Activated CD8-positive, alpha-beta memory T cell treated with anti-CD3 and anti-CD28 coated beads for 48 hours (primary cell): Measurements from ENCODE around the gene FSTL4.
"Not testable (repeated sequence)": the region's sequence is repeated elsewhere in the genome, so short reads cannot be mapped to it uniquely, and the experiment has no call there.

ENCODE experiments used
- DNase-seq, 3 experiments: peaks; one replicate each; pipeline ENCODE4 v3.0.0-alpha.2; 2020; ENCODE audit warnings: low read depth in 2 of 3, low spot score in 2 of 3

FSTL4 gene

DNA sequence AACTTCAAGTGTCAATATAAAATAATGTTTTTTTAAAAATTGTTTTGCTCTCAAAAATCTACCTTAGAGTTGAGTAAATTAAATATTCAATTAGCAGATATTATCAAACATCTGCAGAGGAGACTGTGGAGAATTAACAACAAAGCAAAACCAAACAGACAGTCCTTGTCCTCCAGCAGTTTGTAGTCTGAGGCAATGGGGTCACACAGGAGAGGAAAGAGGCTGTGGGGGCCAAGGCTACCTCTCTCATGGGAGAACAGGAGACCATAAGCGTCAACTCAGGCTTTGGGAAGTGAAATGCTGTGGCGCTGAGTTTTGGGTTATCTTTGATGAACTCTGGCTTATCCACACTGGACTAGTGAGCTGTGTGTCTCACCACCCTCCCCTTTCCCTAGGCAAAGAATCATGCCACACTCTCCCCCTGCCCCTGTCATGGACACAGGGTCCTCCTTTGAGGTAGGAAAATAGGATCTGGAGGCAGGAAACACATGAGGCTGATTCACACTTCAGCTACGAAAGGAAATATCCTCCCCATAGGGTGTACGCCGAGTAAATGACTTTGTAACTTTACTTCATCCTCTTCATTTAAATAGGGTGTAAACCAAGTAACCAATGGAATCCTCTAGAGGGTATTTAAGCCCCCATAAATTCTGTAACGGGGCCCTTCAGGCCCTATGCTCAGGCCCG lies 152.7 kb downstream of the FSTL4 start:
- no peak for DNase-seq

DNA sequence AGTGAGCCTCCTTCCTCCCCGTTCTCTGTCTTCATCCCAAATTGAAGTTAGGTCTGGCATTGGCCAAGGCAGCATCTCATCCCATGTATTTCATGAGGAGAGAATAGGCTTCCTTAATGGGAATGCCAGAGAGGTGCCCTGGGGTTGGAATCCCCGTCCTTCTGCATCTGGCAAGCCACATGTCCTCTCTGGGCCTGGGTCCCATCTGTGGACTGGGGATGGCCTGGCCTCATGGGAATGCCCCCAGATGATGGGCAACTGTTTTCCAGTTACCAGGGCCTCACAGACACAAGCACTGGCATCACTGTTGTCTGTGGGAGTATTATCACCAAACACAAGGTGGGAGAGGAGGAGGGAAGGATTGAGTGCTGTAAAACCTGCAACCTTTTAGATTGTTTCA lies 153.9 kb downstream of the FSTL4 start:
- DNase-seq, result no peak

DNA sequence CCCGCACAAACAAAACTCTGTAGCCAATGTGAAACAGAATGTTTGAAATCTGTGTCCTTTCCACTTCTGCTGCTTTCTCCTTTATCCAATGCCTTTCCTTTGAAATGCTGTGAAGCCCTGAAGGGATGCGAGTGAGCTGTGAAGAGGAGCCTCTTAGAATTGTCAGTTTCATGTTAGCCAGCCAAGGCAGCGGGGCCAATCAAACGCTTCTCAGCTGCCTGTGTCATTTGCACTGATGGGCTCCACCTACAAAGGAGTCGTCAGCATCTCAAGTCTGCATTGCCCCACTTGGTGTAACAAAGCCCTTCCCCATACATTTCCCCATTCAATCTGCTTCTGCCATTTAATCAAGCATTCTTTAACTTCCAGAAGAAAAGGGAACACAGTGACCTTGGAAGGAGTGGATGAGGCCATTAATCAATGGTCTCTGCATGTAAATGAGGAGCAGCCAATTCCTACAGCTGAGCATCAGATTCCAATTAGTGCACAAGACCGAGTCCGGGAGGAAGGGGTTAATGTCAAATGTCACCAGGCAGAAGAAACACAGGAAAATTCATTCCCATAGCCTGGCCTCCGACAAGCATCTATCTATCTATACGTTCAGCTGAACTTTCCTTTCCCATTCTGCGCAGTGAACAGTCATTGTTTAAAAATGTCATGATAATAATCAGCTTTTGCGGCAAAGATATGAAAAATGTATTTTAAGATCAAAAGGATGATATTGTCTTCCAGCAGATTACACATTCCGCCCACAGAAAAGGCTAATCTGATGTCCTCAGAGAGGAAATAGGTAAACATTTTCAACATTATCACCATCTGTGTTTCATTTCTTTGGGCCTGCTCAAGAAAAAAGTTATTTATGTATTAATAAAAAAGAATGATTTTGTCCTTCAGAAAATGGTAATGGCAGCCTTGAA lies 154.6 kb downstream of the FSTL4 start:
- no peak for DNase-seq

DNA sequence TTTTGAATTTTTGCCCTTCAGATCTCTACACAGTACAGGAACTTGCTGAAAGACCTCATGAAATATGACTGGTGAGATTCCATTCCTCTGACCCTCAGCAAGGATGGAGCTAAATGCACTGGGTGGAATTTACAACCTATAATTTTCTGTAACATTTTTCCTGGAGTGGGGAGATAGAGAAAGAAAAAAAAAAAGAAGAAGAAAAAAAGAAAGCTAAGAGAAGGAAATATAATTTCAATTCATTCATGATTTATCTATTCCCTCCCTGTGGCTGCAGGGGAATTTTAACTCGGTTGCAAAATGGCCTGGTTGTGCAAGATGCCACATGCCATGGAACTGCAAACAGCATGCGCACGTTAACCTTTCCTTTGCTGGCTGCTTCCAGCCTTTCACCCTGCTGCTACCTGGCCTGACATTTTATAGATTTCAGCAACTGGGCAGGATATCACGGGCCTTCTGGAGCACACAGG lies 155.4 kb downstream of the FSTL4 start:
- DNase-seq, result no peak

DNA sequence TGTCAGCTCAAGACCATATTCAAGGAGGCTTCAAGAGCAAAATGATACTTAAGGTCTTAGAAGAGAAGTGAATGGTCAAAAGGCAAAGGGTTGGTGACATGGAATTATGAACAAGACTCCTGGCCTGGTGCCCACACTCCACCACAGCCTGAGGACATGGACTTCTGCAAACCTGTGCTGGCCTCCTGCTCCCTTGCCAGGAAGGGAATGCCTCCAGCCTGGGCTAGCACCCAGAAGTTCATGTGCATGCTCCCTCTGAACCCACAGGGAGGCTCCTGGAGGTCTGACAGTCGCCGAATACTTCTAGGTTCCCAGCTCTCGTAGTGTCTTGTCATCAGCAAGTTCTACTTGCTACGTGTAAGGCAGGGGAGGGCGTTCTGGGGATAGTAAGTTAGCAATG lies 156.7 kb downstream of the FSTL4 start:
- DNase-seq, result no peak

DNA sequence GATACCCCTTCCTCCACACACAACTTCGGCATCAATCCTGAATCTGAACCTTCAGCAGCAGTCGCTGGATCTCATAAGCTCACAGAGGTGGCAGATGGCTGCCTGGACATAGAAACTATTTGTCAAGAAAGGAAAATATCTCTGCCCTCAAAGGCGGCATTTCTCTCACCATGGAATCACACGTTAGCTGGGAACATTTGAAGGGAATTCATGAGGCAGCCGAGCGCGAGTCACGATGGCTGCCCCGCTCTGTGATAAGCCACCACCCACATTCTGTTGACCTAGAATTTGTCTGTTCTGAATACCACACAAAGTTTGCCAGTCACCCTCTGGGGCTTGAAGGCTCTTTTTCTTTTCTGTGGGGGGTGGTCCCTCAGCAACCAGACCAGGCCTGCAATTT lies 157.9 kb downstream of the FSTL4 start:
- DNase-seq, result no peak

DNA sequence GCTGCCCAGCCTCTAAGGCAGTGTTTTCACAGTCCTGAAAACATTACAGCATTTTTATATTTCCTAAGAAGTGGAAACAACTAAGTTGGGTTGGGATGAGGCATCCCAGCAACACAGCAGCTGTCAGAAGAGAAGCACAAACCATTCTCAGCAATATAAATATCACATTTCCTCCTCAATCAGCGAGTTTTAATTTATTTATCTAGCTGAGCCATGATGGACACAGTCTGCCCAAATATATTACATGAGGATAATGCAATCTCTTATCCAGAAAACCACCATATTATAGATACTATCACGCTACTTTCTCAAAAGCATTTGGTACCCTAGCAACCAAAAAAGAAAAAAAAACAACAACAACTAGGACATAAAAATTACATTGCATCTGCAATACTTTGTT lies 158.5 kb downstream of the FSTL4 start:
- no peak for DNase-seq

DNA sequence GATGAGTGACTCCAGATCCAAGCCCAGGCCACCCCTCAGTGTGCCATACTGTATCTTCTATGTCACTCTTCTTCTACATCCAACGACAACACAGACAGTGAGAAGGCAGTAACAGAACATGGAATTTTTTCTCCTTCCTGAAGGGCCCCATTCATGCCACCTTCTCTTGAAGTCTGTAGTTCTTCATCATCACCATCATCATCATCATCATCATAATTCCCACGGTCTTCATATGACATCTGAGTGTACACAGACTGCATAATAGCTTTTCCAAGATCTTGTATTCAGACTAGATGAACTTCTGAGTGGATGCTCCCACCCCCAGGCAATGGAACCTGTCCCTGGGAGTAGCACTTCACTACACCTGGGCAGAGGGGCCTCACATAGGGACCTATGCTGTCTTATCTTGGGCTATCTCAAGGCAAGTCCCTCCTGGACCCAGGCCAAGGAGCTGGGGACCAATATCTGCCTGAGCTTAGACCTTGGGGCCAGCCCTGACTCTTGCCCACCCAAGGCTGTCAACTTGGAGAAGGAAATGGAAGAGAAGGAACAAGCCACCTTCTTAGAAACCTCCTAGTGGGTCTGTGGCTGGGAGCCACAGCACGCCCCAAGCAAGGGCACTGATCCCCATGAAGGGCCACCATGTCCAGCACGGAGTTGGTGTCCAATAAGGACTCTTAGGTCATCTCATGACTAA lies 159.1 kb downstream of the FSTL4 start:
- no peak for DNase-seq

DNA sequence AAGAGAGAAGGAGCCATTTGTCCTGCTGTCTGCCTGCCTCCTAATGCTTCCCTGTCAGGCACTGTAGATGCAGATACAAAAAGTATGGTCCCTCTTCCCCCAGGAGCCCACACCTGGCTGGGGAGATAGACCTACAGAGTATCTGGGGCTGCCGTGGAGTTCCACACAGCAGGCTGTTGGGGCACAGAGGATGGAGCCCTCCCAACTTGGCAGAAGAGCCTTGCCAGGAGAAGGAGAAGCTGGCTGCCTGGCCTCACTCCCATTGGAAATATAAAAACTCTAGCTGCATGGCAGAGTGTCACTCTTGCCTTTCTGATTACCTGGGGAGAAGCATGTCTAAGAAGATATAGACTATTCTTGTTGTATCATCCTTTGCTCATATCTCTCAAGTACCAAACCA lies 160.4 kb downstream of the FSTL4 start:
- DNase-seq, result no peak

DNA sequence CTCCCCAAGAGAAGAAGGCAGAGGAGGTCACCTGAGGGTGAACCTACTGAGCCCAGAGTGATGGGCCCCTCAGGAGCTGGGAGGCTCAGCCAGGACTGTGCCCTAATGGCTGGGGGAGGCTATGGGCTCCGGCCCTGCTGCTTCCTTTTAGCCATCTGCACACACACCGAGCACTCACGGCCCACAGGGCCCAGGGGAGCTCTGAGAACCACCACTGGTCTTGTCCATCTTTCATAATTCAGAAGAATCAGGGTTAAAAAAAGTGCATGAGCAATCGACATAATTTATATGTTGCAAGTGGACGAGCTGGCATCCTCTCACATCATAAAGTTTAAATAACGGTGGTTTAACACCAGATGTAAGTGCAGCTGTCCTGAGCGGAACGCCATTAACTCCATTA lies 162.1 kb downstream of the FSTL4 start:
- no peak for DNase-seq

DNA sequence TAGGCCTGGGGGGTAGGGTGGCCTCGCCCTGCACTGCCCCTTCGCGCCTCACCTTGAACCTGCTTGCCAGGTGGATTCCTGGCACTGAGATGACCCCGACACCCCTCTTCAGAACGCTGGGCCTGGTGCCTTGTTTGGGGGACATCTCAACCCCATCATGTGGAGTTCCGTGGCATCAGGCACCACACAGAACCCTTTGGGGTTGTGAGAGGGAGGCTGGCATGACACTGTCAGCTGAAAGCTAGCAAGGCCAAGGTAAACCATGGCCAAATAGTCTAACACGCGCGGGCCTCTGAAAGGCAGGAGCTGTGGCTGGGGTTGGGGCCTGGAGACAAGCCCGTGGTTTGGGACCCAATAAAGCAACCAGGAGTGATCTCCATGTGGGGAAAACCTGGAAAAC lies 163.2 kb downstream of the FSTL4 start:
- DNase-seq, result no peak

DNA sequence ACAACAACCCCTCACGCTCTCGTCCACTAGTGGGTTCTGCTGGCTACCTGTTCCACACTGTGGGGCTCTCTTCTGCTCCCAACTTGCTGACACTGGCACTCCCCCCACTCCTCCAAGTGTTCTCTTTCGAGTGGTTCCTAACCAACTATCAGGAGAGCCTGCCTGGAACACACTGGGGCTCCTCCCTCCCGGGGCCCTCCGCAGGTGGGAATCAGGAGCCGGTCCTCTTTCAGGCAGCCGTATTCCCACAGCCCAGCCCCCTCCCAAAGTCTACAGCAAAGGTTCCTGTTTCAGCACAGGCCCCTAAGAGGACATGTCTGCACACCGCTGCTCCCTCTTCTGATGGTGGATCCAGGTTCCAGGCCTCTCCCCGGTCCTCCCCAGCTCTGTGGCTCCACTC lies 165.9 kb downstream of the FSTL4 start:
- no peak for DNase-seq

DNA sequence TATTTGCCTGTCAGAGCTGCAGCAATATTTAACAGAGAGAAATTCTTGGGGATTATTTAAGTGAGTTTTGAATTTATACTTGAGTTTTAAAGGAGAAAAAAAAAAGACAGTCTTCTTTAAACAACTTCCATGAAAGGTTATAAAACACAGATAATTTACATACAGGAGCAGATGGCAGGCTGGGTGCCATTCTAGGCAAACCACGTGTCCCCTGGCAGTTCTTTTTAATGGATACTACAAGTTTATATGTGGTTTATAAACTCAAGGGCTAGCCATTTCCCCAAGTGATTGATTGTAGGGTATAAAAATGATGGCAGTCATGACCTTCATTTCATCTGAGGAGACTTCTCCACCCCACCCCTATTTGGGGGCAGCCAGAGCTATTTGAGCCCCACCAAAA lies 166.6 kb downstream of the FSTL4 start:
- DNase-seq, result no peak

DNA sequence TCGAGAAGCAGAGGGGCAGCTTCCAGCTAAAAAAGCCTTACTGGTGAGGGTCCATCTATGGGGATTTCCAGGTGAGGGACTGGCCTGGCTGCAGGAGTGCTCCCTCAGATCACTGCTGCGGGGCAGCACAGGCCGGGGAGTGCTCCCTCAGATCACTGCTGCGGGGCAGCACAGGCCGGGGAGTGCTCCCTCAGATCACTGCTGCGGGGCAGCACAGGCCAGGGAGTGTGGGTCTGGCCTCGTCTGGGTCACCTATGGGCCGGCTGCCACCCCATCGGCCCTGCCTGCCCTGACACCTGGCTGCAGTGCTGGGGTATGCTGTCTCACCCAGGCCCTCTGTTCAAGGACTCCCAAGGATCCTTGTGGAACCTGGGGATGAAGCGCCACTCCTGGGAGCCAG lies 167.1 kb downstream of the FSTL4 start:
- not testable (repeated sequence) for DNase-seq

DNA sequence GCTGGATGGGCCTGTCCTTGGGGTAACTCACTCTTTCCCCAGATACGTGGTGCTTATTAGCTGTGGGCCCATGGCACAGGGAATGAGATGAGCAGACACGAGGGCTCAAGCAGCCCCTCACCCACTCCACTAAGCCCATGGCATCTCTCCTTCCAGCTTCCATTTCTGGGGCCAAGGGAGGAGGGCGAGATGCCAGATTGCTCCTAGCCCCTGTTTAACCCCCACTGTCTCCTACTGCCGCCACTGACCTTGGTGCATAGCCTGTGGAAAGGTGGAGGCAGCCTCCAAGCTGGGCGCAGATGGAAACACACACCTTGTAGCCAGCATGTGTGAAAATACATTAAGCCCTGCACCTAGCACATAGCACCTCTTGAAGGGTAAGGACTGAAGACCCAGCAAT lies 167.6 kb downstream of the FSTL4 start:
- no peak for DNase-seq

DNA sequence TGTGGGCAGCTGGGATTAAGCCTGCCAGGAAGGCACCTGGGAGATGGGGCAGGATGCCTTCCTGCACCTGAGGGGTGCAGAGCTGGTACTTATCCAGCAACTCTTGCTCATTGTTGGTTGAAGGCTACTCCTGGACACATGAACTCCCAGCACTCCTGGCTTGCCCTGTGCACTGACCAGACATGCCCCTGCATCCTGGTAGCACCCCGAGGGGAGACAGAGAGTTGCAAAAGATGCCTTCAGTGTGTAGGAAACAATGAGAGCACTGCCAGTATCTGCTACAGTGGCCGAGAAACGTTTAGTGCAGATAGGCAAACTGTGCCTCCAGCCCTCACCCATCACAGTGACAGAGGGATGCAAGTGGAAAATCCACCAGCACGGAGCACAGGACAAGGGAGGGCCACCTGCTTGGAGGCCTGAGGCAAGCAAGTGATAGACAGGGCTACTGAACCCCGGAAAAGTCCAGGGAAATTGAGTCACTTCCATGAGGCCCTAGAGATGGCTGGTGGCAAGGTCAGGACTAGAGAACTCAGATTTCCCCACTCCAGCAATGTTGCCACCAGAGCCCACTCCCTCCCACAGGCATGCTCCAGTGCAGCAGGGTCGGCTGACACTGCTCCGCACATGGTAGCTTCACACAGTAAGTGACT lies 171.1 kb downstream of the FSTL4 start:
- DNase-seq, result no peak

DNA sequence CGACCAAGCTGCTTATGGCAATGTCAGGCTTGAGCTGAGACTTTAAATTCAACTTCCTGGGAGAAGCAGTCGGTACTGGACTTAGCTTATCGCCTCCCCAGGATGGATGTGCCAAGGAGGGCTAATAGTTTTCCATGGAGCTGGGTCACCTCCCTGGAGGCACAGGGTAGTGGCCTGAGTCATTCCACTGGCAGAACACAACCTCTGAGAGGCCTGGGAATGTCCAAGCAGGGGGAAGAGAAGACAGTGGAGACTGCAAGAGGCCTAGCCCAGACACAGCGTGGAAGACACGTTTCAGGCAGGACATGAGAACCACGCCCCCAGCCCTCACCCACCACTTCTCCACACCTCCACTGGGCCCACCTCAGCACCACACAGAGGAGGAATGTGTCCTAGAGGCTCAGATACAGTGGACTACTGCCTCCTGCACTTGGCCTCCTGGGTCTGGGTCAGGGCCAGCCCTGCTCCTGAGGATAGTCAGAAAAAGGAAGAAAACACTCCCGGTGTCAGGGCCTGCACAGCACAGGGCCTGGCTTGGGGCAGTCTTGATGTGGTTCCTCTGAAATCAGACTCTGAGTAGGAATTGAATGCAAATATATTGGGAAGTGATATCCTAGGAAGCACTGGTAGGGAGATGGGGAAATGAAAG lies 171.8 kb downstream of the FSTL4 start:
- no peak for DNase-seq

DNA sequence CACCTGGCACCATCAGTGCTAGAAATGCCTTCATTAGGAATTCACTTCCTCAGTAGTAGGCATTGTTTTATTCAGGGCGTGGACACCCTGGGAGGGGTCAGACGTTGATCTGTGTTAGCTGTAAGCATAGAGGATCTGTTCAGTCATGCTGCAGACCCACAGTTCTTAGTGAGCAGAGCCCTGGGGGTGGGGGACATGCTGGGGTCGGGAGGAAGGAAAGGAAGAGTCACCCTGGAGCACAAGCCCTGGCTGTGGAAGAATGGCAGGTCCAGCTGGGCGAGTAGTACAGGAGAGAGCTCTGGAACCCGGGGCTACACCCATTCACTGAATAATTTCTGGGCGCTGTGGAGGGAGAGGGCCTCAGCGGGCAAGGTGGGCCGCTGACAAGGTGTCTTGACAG lies 172.5 kb downstream of the FSTL4 start:
- no peak for DNase-seq

DNA sequence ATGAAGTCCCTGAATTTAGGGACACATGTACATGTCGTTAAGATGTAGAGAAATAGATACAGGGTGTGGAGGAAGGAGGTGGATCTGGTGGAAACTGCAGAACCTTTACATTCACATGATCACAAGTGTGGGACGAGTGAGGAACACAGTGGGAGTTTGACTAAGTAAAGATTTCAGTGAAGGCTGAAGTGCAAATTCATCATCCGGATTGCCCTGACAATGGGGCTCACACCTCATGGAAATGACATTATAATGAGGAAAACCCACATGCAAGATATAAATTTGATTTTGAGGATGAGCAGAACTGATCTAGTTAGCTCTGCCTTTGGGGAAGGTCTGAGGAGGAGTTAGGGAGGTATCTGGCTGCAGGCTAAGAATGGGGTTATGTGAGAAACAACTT lies 173.9 kb downstream of the FSTL4 start:
- DNase-seq, result no peak

DNA sequence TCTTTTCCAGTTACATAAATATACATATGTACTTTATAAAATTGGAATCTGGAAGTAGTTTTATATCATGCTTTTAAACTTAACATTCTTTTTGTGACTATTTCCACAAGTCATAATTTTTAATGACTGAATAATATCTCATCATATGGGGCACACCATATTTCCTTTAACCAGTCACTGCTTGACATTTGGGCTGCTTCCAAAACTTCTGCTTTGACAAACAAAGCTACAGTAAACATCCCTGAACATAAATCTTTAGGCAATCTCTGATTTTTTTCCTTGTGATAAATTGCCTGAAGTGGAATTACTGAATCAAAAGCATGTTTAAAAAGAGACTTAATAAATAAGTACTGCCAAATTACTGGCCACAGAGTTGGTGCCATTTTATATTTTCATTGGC lies 178.0 kb downstream of the FSTL4 start:
- DNase-seq, result no peak

DNA sequence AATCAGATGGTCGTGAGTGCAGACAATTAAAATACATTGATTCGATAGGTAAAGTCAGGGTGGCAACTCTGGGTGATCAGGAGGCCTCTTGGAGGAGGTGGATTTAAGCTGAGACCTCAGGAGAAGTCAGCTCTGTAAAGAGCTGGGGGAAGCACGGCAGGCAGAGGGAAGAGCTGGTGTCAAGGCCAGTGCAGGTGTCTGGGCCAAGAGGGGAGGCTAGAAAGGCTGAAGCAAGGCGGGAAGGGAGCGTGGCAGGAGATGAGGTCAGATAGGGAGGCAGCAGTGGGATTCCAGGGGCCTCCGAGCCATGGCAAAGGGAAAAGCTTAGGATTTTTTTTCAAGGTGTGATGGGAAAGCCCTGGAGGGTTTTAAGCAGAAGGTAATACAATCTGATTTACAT lies 178.7 kb downstream of the FSTL4 start:
- DNase-seq, result no peak
